NOMO-1 treated with dmso at 0.1 percent for 144 hours (cell line): ENCODE measurements around the gene DNAH10.

Experiments
- DNase-seq: peaks from one replicate; lab custom pipeline; 2025; ENCODE audit not compliant: unreplicated experiment; lab: John Stamatoyannopoulos, UW

DNAH10 gene

DNA sequence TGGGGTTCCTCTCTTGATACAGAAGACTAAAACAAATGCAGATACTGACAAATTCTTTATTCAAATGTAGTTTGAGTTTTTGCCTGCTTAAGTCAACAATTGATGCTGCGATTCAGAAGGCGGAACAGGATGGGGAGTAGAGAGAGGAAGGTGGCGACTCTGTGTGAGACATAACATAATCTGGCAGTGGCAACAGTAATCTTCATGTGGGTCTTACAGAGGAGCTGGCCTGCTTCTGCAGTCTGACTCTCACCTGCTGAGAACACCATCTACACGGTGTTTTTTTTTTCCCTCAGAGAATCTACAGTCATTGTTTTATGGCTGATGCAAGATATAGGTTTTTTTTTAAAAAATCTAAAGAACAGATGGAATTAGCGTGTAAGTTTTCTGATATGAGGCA, 200.4 kb downstream of the DNAH10 start:
- DNase-seq, result no peak

DNA sequence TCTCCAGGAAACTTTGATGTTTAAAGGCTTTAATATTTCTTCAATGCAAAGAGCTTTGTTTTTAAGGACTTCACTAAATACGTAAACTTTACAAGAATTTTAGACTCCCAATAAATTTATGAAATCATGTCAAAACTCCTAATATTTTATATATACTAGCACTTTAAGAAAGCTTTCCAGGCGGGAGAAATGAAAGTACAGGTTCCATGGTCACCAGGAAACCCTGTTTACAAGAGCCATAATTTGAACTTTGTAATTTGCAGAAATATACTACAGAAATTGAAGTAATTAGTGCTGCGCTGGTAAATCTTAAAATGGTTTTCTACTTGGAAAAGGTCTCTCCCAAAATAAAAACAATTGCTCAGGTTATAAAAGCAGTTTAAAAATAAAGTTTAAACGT, 201.7 kb downstream of the DNAH10 start:
- DNase-seq, result no peak

GRCh38 chr12:123965382-123965781, 203.3 kb downstream of the DNAH10 start:
- DNase-seq, result no peak

DNA sequence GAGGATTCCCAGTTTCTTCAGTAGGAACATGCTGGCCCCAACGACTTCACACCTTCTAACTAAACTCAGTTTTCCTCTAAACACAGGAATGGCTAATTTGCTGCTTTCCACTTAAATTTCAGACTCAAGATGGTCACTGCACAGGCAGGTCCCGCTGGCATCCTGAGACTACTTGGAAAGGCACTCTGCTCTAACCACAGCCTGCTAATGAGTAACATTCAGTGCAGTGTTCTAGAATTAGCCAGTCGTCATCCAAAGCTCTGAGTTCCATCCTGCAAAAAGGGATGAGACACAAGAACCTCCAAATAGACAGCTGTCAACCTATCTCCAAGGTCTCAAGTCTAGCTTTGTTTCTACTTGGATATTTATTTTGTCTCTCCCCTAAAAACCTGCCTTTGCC, 204.5 kb downstream of the DNAH10 start:
- DNase-seq, result no peak

DNA sequence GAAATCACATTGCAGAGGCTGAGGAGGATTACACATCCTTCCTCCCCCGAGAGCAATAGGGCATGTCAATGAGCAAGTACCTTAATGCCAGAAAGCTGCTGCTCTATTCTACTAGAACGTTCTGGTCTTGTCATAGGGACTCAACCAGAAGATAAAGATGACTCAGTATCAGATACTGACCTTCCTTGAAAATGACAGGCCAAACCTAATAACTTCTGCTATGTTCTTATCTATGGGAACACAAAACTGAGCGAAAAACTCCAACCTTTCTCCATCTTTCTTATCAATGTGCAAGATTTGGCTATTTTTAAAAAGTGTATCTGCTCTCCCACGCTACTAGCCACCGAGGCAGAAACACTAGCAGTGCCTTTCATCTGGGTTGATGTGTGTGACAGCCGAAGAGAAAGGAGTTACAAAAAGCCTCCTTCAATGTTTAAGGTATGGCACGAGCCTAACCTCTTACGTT, 205.1 kb downstream of the DNAH10 start:
- DNase-seq, result no peak

DNA sequence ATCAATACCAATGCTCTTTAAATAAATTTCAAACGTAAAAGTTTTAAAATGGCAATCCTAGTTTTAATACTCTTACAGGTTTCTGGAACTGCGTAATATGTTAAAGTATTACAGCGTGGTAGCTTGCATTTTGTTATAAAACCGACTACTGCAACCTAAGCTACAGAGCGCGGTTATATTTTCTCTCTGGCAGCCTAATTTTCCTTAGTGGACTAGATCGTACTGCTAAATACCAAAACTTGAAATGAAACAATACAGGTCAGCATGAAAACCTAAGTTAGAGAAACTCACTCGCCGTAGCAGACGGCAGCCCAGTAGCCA, 209.3 kb downstream of the DNAH10 start:
- no peak for DNase-seq

- no peak for DNase-seq
Observed at GRCh38 chr12:123971770-123972456, 209.8 kb downstream of the DNAH10 start.

GRCh38 chr12:123972457-123973401, 210.6 kb downstream of the DNAH10 start, which contains the start of the genes CCDC92 and ZNF664:
TSS of gene CCDC92 (minus strand) at chr12:123972831. CDS start at chr12:123944305, 28,526 bp downstream.
TSS of gene ZNF664 (plus strand) at chr12:123973215. CDS start at chr12:124012145, 38,930 bp downstream.
- DNase-seq, result peak; percentile 65

- no peak for DNase-seq
Observed at GRCh38 chr12:123973552-123974341, 211.6 kb downstream of the DNAH10 start.

GRCh38 chr12:123976227-123976826, 214.2 kb downstream of the DNAH10 start:
- DNase-seq, result no peak

- no peak for DNase-seq
Observed at GRCh38 chr12:123979566-123979965, 217.5 kb downstream of the DNAH10 start.

- no peak for DNase-seq
Observed at GRCh38 chr12:123982269-123982668, 220.2 kb downstream of the DNAH10 start.

- DNase-seq, result no peak
Observed at GRCh38 chr12:123983822-123984485, 221.9 kb downstream of the DNAH10 start.

- no peak for DNase-seq
Observed at GRCh38 chr12:123984903-123985302, 222.8 kb downstream of the DNAH10 start.
